Aorta (tissue), 5 donors: ENCODE results near the gene PPM1M. TPM values are rescaled to one million over a fixed set of nuclear protein-coding genes. Genes with fewer than 3 reads are reported as not detected.
A peak's percentile ranks its signal among the peaks of the same experiment; 100 is the strongest.

Experiments used
- ATAC-seq: fragments of 200-7000 bp; cut with Tn5 transposase; one replicate; pipeline ENCODE4 v1.9.1; 2022; ENCODE audit warnings: moderate library complexity; ENCODE audit not compliant: low FRiP score
- DNase-seq, 2 donors: peaks; one replicate each; pipeline ENCODE4 v3.0.0-alpha.2; 2020
- H3K27ac ChIP-seq, 2 donors: one replicate each; pipeline ENCODE4 v1.5.1; 2013; ENCODE audit warnings: low read length in 2 of 2, mild to moderate bottlenecking in 2 of 2, moderate library complexity in 2 of 2, control low read depth in 1 of 2, inconsistent platforms in 1 of 2, low read depth in 1 of 2
- H3K27me3 ChIP-seq, 2 donors: one replicate each; pipeline ENCODE4 v1.6.1; 2013; ENCODE audit warnings: control low read depth in 1 of 2, low read length in 1 of 2, mild to moderate bottlenecking in 1 of 2, moderate library complexity in 1 of 2; ENCODE audit not compliant: insufficient read depth in 2 of 2, control insufficient read depth in 1 of 2
- H3K36me3 ChIP-seq, 2 donors: one replicate each; pipeline ENCODE4 v1.6.1; 2013; ENCODE audit warnings: control low read depth in 1 of 2, low read length in 1 of 2, mild to moderate bottlenecking in 1 of 2; ENCODE audit not compliant: insufficient read depth in 2 of 2, control insufficient read depth in 1 of 2
- H3K4me1 ChIP-seq, 2 donors: one replicate each; pipeline ENCODE4 v1.6.1; 2013; ENCODE audit warnings: low read length in 2 of 2, control low read depth in 1 of 2, mild to moderate bottlenecking in 1 of 2, moderate library complexity in 1 of 2; ENCODE audit not compliant: insufficient read depth in 2 of 2, control insufficient read depth in 1 of 2
- H3K4me3 ChIP-seq, 2 donors: one replicate each; pipeline ENCODE4 v1.5.1; 2013; ENCODE audit warnings: low read length in 2 of 2, control low read depth in 1 of 2, mild to moderate bottlenecking in 1 of 2
- H3K9me3 ChIP-seq: one replicate; pipeline ENCODE4 v1.6.1; 2013; ENCODE audit warnings: mild to moderate bottlenecking, low read length; ENCODE audit not compliant: control insufficient read depth
- WGBS, 2 donors: extraction: QIAGEN DNeasy Blood & Tissue Kit; methylation state at CpG; one replicate each; pipeline ENCODE4 v1.1.7; 2013; 5-methylcytosine and 5-hydroxymethylcytosine counted together
- intact Hi-C, 2 donors: fragments of 100-400 bp; cut with DNase I; formaldehyde crosslinking; loops; one replicate each; pipeline versions ENCODE4 v1.14.2 to v1.15.0; 2022
- polyA plus RNA-seq, 2 donors: library from polyadenylated mRNA; stranded (reverse); fragments of 200-250 nt; gene quantifications; one replicate each; pipeline ENCODE4 v1.2.3, GENCODE V29; 2013
- total RNA-seq, 2 donors: library from RNA; stranded (reverse); fragmentation: NEBNext Ultra II Directional; extraction: Animal tissue kit (Norgen Biotek cat#: 25700); gene quantifications; one replicate each; pipeline ENCODE4 v1.2.1, GENCODE V29; 2021
- donor health status: healthy with polysubstance abuse.
- donor health status: Bipolar disorder and iron deficiency.
- donor health status: DM: no; HTN: no; CAD: no.
- donor health status: DM: no; HTN: no; CAD: no.
- donor health status: DM: yes; HTN: yes; CAD: no.

The PPM1M gene
- total and polyA plus RNA-seq, 4 donors: 26.2 to 43.4 (median 30.2) TPM

- DNase-seq (peak; percentile 92 to 94), ATAC-seq (peak; percentile 82)
- Histone ChIP-seq H3K4me3 (peak overlapping the region in 1 of 2 donors; percentile 89), H3K36me3 (no peaks in the 10 kb centered on the region), H3K27ac (peak overlapping the region in 1 of 2 donors; percentile 45), H3K27me3 (no peaks in the 10 kb centered on the region), H3K4me1 (no peaks in the 10 kb centered on the region), H3K9me3 (no peaks in the 10 kb centered on the region)
- WGBS, 2 donors: 1 to 2% methylated on average over 8 of the region's 8 CpGs
- intact Hi-C loops: loop anchor here (5.0 kb wide), 2 partner anchors 40 to 50 kb away; partner anchors contain the start of genes GLYCTK (in 1 of the 2) and WDR82 (in 1 of the 2)
These were observed 7.8 kb upstream of the PPM1M start for GRCh38 chr3:52237657-52238172.

GRCh38 chr3:52238193-52238760, 7.3 kb upstream of the PPM1M start:
- H3K36me3 ChIP-seq: no peaks in the 10 kb centered on the region
- peak overlapping the region; percentile 52 to 89 for H3K4me3 ChIP-seq
- peak in 1 of 2 donors; percentile 46 for DNase-seq
- peak; percentile 5 for ATAC-seq
- no peaks in the 10 kb centered on the region for H3K9me3 ChIP-seq
- intact Hi-C loops: loop anchor here (5.0 kb wide), 2 partner anchors 39 to 49 kb away; partner anchors contain the start of genes GLYCTK (in 1 of the 2) and WDR82 (in 1 of the 2)
- peak overlapping the region in 1 of 2 donors; percentile 45 for H3K27ac ChIP-seq
- WGBS, 2 donors: 9 to 10% methylated on average over 11 of the region's 11 CpGs
- H3K27me3 ChIP-seq: no peaks in the 10 kb centered on the region
- H3K4me1 ChIP-seq: no peaks in the 10 kb centered on the region

GRCh38 chr3:52238761-52239701, 6.5 kb upstream of the PPM1M start, which contains the start of gene TWF2:
Gene TWF2, minus strand, starts transcription at chr3:52239158. Its CDS starts 142 bp downstream, at chr3:52239016.
- H3K27me3 ChIP-seq: no peaks in the 10 kb centered on the region
- DNase-seq (peak; percentile 87 to 94), ATAC-seq (peak; percentile 93)
- intact Hi-C loops: loop anchor here (5.0 kb wide), 2 partner anchors 38 to 48 kb away; partner anchors contain the start of genes GLYCTK (in 1 of the 2) and WDR82 (in 1 of the 2)
- H3K36me3 ChIP-seq: no peaks in the 10 kb centered on the region
- H3K27ac ChIP-seq: peak within 1 kb of the TSS in 1 of 2 donors; percentile 50
- H3K4me3 ChIP-seq: peak within 1 kb of the TSS; percentile 52 to 89
- no peaks in the 10 kb centered on the region for H3K9me3 ChIP-seq
- WGBS, 2 donors: 0 to 1% methylated on average over 66 to 92 of the region's 92 CpGs
- no peaks in the 10 kb centered on the region for H3K4me1 ChIP-seq

GRCh38 chr3:52240059-52240885, 5.3 kb upstream of the PPM1M start:
- ATAC-seq (peak; percentile 5), DNase-seq (peak in 1 of 2 donors; percentile 72)
- WGBS, 2 donors: 98 to 100% methylated on average over 1 of the region's 1 CpG
- no peak overlapping the region for H3K4me3 ChIP-seq
- no peaks in the 10 kb centered on the region for H3K9me3 ChIP-seq
- no peaks in the 10 kb centered on the region for H3K4me1 ChIP-seq
- H3K36me3 ChIP-seq: no peaks in the 10 kb centered on the region
- no peak overlapping the region for H3K27ac ChIP-seq
- H3K27me3 ChIP-seq: no peaks in the 10 kb centered on the region
- intact Hi-C loops: no loop called here

GRCh38 chr3:52240886-52241370, 4.6 kb upstream of the PPM1M start:
- no peak overlapping the region for H3K27ac ChIP-seq
- no peak for DNase-seq
- H3K4me1 ChIP-seq: no peaks in the 10 kb centered on the region

GRCh38 chr3:52242039-52242438, 3.5 kb upstream of the PPM1M start:
- intact Hi-C loops: no loop called here
- no peak for ATAC-seq
- no peak for DNase-seq
- no peaks in the 10 kb centered on the region for H3K9me3 ChIP-seq
- no peak overlapping the region for H3K4me3 ChIP-seq
- no peak overlapping the region for H3K27ac ChIP-seq
- H3K36me3 ChIP-seq: no peaks in the 10 kb centered on the region
- H3K4me1 ChIP-seq: no peaks in the 10 kb centered on the region
- 81 to 86% methylated on average over 1 of the region's 1 CpG for WGBS, 2 donors
- H3K27me3 ChIP-seq: no peaks in the 10 kb centered on the region

More at GRCh38 chr3:52240886-52241370, 4.6 kb upstream of the PPM1M start:
- no peak for ATAC-seq
- intact Hi-C loops: no loop called here
- Histone ChIP-seq H3K36me3 (no peaks in the 10 kb centered on the region), H3K27me3 (no peaks in the 10 kb centered on the region), H3K4me3 (no peak overlapping the region), H3K9me3 (no peaks in the 10 kb centered on the region)
- WGBS, 2 donors: 84% methylated on average over 4 of the region's 4 CpGs

GRCh38 chr3:52243791-52244628, 1.5 kb upstream of the PPM1M start:
- ATAC-seq: no peak

More at GRCh38 chr3:52243791-52244628, 1.5 kb upstream of the PPM1M start:
- intact Hi-C loops: no loop called here
- DNase-seq: peak; percentile 79 to 83
- Histone ChIP-seq H3K4me1 (no peaks in the 10 kb centered on the region), H3K27me3 (no peaks in the 10 kb centered on the region), H3K27ac (no peak overlapping the region), H3K4me3 (no peak overlapping the region), H3K36me3 (no peaks in the 10 kb centered on the region), H3K9me3 (no peaks in the 10 kb centered on the region)
- 74 to 78% methylated on average over 9 of the region's 9 CpGs for WGBS, 2 donors
